Mammary epithelial cell (primary cell): ENCODE measurements around the gene NPSR1.

Source experiments
- EZH2 ChIP-seq: IDR thresholded peaks from 2 replicates; pipeline ENCODE4 v1.6.1; 2012; ENCODE audit warnings: low read length, inconsistent platforms, borderline replicate concordance
- TF ChIP-seq, protein P1 (sequence below), 2 donors: IDR thresholded peaks in 1 of 2; conservative IDR thresholded peaks in 1 of 2; 2 replicates each; pipeline ENCODE4 v1.5.1; 2011 to 2012; ENCODE audit warnings: inconsistent platforms in 2 of 2, low read length in 2 of 2, mild to moderate bottlenecking in 2 of 2, control low read depth in 1 of 2, low read depth in 1 of 2; ENCODE audit not compliant: insufficient read depth in 1 of 2; ENCODE audit errors: extremely low read depth in 1 of 2

- TF ChIP-seq, protein P1, sequence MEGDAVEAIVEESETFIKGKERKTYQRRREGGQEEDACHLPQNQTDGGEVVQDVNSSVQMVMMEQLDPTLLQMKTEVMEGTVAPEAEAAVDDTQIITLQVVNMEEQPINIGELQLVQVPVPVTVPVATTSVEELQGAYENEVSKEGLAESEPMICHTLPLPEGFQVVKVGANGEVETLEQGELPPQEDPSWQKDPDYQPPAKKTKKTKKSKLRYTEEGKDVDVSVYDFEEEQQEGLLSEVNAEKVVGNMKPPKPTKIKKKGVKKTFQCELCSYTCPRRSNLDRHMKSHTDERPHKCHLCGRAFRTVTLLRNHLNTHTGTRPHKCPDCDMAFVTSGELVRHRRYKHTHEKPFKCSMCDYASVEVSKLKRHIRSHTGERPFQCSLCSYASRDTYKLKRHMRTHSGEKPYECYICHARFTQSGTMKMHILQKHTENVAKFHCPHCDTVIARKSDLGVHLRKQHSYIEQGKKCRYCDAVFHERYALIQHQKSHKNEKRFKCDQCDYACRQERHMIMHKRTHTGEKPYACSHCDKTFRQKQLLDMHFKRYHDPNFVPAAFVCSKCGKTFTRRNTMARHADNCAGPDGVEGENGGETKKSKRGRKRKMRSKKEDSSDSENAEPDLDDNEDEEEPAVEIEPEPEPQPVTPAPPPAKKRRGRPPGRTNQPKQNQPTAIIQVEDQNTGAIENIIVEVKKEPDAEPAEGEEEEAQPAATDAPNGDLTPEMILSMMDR (conservative IDR thresholded peaks at IDR 0.05 in 1 of 2, IDR thresholded peaks at IDR 0.05 in 1 of 2; ENCODE audit: extremely low read depth in 1 of 2, insufficient read depth in 1 of 2, low read depth in 1 of 2, low read length in 2 of 2), result no peak
- no peak for TF ChIP-seq EZH2
Measured at GRCh38 chr7:34760271-34760670, 102.3 kb downstream of the NPSR1 start.
